Measurements from ENCODE around the gene CDK2. TPM values are rescaled to one million over a fixed set of nuclear protein-coding genes. Genes with fewer than 3 reads are reported as not detected.
"Not testable (repeated sequence)": the region's sequence is repeated elsewhere in the genome, so short reads cannot be mapped to it uniquely, and the experiment has no call there.

CDK2 gene
- total RNA-seq, 1 donor = 38.5 TPM

DNA sequence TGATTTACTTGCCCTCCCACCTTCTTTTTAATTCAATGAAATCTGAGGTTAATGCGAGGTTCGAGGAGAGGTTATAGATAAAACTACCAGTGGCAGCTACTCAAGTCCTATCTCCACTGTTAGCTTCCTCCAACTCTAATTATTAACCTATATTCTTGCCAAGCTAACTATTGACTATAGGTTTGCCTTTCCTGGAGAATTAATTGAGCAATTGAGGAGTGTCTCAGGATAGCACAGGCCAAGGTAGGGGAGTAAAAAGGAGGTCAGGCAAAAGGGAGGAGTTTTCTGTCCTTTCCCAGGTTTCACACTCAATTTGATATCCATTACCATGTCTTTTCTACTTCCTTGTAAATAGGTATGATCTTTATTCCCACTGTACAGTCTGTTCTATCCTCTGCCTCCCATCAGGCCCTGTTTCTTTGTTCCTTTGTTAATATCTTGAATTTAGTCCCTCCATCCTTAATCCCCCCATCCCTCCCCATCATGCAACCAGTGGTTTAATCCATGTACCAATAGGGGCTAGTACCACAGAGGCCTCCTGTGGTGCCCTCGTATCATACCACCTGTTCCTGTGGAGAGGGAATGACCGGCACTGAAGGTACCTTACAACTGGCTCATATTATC lies 26.7 kb downstream of the CDK2 start:
- H3K4me3 ChIP-seq (ENCODE audit: low read depth, low read length) = no peak overlapping the region
- TF ChIP-seq, protein P1, sequence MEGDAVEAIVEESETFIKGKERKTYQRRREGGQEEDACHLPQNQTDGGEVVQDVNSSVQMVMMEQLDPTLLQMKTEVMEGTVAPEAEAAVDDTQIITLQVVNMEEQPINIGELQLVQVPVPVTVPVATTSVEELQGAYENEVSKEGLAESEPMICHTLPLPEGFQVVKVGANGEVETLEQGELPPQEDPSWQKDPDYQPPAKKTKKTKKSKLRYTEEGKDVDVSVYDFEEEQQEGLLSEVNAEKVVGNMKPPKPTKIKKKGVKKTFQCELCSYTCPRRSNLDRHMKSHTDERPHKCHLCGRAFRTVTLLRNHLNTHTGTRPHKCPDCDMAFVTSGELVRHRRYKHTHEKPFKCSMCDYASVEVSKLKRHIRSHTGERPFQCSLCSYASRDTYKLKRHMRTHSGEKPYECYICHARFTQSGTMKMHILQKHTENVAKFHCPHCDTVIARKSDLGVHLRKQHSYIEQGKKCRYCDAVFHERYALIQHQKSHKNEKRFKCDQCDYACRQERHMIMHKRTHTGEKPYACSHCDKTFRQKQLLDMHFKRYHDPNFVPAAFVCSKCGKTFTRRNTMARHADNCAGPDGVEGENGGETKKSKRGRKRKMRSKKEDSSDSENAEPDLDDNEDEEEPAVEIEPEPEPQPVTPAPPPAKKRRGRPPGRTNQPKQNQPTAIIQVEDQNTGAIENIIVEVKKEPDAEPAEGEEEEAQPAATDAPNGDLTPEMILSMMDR (IDR thresholded peaks at IDR 0.05; ENCODE audit: insufficient read depth, low read length) = no peak
- DNase-seq (ENCODE audit: low read depth) = no peak

DNA sequence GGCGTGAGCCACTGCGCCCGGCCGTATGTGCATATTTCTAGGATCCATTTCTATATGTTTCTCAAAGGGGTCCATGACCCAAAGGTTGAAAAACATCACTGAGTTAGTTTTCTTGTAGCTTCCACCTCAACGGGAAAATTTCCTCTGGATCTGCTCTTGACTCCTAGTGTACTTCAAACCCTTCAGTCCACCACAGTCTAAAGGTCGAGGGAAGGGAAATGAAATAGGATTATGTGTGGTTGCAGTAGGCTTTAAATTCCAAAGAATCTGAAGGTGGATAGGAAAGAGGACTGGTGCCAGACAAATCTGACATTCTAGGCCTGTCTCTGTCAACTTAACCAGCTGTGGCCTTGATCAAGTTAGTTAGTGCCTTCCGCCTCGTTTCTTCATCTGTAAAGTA lies 28.7 kb downstream of the CDK2 start:
- no peak for DNase-seq (ENCODE audit: low read depth)
- no peak overlapping the region for H3K4me3 ChIP-seq (ENCODE audit: low read depth, low read length)
- TF ChIP-seq, protein P1 (IDR thresholded peaks at IDR 0.05; ENCODE audit: insufficient read depth, low read length) = no peak

DNA sequence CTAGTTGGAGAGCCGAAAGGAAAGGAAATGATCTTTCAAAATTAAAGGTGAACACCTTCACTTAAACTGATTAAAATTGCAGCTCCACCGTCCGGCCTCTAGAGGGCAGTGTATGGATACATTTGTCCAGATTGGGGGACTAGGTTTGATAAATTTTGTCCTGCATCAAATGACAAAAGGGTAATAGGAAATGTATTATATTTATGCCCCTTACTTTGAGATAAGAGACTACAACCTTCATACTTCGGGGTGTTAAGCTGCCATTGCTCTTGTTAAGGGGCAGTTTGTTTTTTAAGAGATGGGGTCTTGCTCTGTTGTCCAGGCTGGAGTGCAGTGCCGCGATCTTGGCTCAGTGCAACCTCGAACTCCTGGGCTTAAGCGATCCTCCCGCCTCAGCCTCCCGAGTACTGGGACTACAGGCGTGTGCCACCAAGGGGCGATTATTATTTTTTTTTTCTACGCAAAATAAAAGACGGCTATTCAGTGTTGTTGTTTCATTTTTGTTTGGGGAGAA lies 29.6 kb downstream of the CDK2 start:
- TF ChIP-seq, protein P1 (IDR thresholded peaks at IDR 0.05; ENCODE audit: insufficient read depth, low read length) = peak; percentile 80
- DNase-seq (ENCODE audit: low read depth) = peak; percentile 82
- peak overlapping the region; percentile 98 for H3K4me3 ChIP-seq (ENCODE audit: low read depth, low read length)

DNA sequence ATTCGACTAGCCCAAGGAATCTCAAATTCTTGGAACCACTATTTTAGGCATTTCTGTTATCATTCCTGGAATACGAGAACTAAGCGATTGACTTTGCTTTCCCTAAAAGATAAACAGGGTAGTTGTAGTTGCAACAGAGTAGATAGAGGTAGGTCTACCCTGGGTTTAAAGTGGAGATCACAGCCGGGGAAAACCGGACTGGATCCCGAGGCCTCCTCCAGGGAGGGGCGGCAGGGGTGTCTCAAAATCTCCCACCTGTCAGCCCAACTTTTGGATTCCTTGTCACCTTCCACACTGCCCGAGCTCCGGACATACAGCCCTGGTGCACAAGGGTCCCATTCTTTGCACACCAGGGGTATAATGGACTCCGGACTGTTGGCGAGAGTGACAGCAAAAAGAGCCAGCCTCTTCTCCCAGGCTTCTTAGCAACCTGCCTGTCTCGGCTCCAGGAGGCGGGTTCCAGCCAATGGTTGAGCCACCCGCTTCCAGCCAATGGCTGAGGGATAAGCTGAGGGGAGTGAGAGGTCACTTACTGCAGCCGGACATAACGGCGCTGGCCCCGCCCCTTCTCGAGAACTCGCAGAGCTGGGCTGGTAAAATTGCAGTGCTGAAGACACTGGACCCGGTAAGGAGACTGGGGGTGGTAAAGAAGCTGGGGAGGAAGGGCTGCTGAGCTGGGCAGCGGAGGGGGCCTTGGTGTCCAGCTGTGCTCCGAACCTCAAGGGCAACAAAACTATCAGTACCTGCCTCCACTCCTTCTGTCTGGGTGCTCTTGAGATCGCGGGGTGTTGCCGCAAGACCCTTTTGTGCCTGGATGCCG lies 30.3 kb downstream of the CDK2 start, which contains the start of gene SUOX:
Gene SUOX (plus strand): TSS at position 562 of the 820 bp plus-strand sequence. CDS start 4,946 bp downstream, outside the sequence.
- peak within 1 kb of the TSS; percentile 98 for H3K4me3 ChIP-seq (ENCODE audit: low read depth, low read length)
- TF ChIP-seq, protein P1 (IDR thresholded peaks at IDR 0.05; ENCODE audit: insufficient read depth, low read length) = no peak
- DNase-seq (ENCODE audit: low read depth) = peak; percentile 96

DNA sequence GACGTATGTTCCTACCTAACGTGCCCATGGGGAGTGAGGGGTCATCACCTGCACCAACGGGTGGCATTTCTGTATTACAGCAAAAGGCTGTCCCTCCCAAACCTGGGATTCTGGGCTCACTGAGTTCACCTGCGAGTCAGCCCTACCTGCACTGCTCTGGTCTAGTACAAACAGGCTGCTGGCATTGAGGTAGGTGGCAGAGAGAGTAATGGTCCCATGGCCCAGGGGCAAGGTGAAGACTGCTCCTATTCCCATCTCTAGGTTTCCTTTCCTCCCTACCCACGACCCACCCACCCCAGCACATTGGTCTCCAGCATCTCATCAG lies 30.9 kb downstream of the CDK2 start:
- TF ChIP-seq, protein P1 (IDR thresholded peaks at IDR 0.05; ENCODE audit: insufficient read depth, low read length) = no peak
- H3K4me3 ChIP-seq (ENCODE audit: low read depth, low read length) = peak overlapping the region; percentile 98
- DNase-seq (ENCODE audit: low read depth) = no peak

DNA sequence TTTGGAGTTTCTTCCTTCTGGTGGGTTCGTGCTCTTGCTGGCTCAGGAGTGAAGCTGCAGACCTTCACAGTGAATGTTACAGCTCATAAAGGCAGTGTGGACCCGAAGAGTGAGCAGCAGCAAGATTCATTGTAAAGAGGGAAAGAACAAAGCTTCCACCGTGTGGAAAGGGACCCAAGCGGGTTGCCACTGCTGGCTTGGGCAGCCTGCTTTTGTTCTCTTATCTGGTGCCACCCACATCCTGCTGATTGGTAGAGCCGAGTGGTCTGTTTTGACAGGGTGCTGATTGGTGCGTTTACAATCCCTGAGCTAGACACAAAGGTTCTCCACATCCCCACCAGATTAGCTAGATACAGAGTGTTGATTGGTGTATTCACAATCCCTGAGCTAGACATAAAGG lies 32.9 kb downstream of the CDK2 start:
- not testable (repeated sequence) for DNase-seq (ENCODE audit: low read depth); H3K4me3 ChIP-seq (ENCODE audit: low read depth, low read length)

DNA sequence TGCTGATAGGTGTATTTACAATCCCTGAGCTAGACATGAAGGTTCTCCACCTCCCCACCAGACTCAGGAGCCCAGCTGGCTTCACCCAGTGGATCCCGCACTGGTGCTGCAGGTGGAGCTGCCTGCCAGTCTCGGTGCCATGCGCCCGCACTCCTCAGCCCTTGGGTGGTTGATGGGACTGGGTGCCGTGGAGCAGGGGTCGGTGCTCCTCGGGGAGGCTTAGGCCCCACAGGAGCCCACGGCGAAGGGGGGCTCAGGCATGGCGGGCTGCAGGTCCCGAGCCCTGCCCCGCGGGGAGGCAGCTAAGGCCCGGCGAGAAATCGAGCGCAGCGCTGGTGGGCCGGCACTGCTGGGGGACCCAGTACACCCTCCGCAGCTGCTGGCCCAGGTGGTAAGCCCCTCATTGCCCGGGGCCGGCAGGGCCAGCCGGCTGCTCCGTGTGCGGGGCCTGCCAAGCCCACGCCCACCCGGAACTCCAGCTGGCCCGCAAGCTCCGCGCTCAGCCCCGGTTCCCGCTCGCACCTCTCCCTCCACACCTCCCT lies 33.4 kb downstream of the CDK2 start:
- DNase-seq (ENCODE audit: low read depth); H3K4me3 ChIP-seq (ENCODE audit: low read depth, low read length): not testable (repeated sequence)

Data from fibroblast of the aortic adventitia (primary cell).